Pancreas (tissue), 10 donors: Measurements from ENCODE around the gene ZFYVE26. TPM values are rescaled to one million over a fixed set of nuclear protein-coding genes. Genes with fewer than 3 reads are reported as not detected.
A peak's percentile ranks its signal among the peaks of the same experiment; 100 is the strongest.
"Not testable (repeated sequence)": the region's sequence is repeated elsewhere in the genome, so short reads cannot be mapped to it uniquely, and the experiment has no call there.

Experiments
- ATAC-seq, 4 donors: fragments of 200-7000 bp; cut with Tn5 transposase; one replicate each; pipeline versions ENCODE4 v1.8.0 to v1.9.1; 2020; ENCODE audit warnings: mild to moderate bottlenecking in 4 of 4, moderate library complexity in 4 of 4
- DNase-seq, 6 donors: peaks; one replicate each; pipeline ENCODE4 v3.0.0-alpha.2; 2020
- FAIRE-seq: peaks from 2 replicates; lab custom pipeline; 2012; peaks lifted over from hg19 to GRCh38; lab: Jason Lieb, UNC
- H3K27ac ChIP-seq, 4 donors: fragments of 200-600 bp; sonication (generic); 1 replicate in 3 of 4; 2 replicates in 1 of 4; pipeline versions ENCODE4 v1.5.0 to v1.8.0; 2020
- H3K27me3 ChIP-seq, 4 donors: fragments of 200-600 bp; one replicate each; pipeline ENCODE4 v1.8.0; 2021
- H3K36me3 ChIP-seq, 3 donors: fragments of 200-600 bp; sonication (generic) in 1 of 3; one replicate each; pipeline versions ENCODE4 v1.5.0 to v1.8.0; 2020 to 2021
- H3K4me1 ChIP-seq, 3 donors: fragments of 200-600 bp; one replicate each; pipeline ENCODE4 v1.8.0; 2021
- H3K4me3 ChIP-seq, 4 donors: fragments of 200-600 bp; sonication (generic) in 2 of 4; one replicate each; pipeline versions ENCODE4 v1.5.0 to v1.8.0; 2020 to 2021
- H3K9me3 ChIP-seq, 4 donors: fragments of 200-600 bp; one replicate each; pipeline ENCODE4 v1.8.0; 2021
- CTCF ChIP-seq, 4 donors: fragments of 200-600 bp; sonication (generic) in 3 of 4; IDR thresholded peaks; one replicate each; pipeline versions ENCODE4 v1.5.0 to v1.8.0; 2021; ENCODE audit warnings: antibody characterized with exemption in 4 of 4
- WGBS, 2 donors: extraction: QIAGEN DNeasy Blood & Tissue Kit; methylation state at CpG; one replicate each; pipeline ENCODE4 v1.1.7; 2013; 5-methylcytosine and 5-hydroxymethylcytosine counted together
- intact Hi-C, 3 donors: fragments of 100-400 bp; cut with DNase I; formaldehyde crosslinking; loops; one replicate each; pipeline versions ENCODE4 v1.11.1 to v1.14.2; 2022
- polyA plus RNA-seq, 2 donors: library from polyadenylated mRNA; stranded (reverse); fragments of 200-250 nt; gene quantifications; one replicate each; pipeline ENCODE4 v1.2.3, GENCODE V29; 2013
- total RNA-seq, 6 donors: library from RNA; stranded (reverse); fragmentation: NEBNext Ultra II Directional in 4 of 6; extraction: Animal tissue kit (Norgen Biotek cat#: 25700) in 4 of 6; gene quantifications; one replicate each; pipeline versions ENCODE4 v1.2.1 to v1.2.4, GENCODE V29; 2021 to 2023
- donor health status: healthy with polysubstance abuse.
- donor health status: DM: no; HTN: no; CAD: no; lungs with moderate emphysema.
- donor health status: DM: no; HTN: no; CAD: no.
- donor health status: control.
- donor health status: control.
- donor health status: Bipolar disorder and iron deficiency.
- donor health status: DM: yes; HTN: yes; CAD: no.
- donor health status: DM: no; HTN: no; CAD: no.
- donor health status: DM: no; HTN: no; CAD: no.
- donor health status: DM: yes; HTN: yes; CAD: no.

Gene ZFYVE26
- total and polyA plus RNA-seq, 8 donors: 5.5 to 16.0 (median 7.9) TPM

- no peaks in the 10 kb centered on the region for H3K36me3 ChIP-seq
- ATAC-seq (peak in 1 of 4 donors; percentile 56), FAIRE-seq (no peak), DNase-seq (no peak)
- WGBS, 2 donors: 43 to 50% methylated on average over 3 of the region's 3 CpGs
- intact Hi-C loops: loop anchor here in 2 of 3 donors (10.0 kb wide), 1 partner anchor 119 kb away; no protein-coding TSS in a partner anchor
- no peak overlapping the region for H3K4me3 ChIP-seq
- H3K27me3 ChIP-seq: no peaks in the 10 kb centered on the region
- no peak for TF ChIP-seq CTCF (IDR thresholded peaks at IDR 0.05)
- H3K4me1 ChIP-seq: peaks cover 0 to 4% (median 0%) of the 10 kb centered on the region in 3 donors
- H3K9me3 ChIP-seq: no peaks in the 10 kb centered on the region
- peak overlapping the region in 1 of 4 donors; percentile 6 for H3K27ac ChIP-seq
These were observed 112.4 kb downstream of the ZFYVE26 start for GRCh38 chr14:67703997-67704396.

GRCh38 chr14:67701492-67701891 lies 114.9 kb downstream of the ZFYVE26 start, which contains the start of gene RDH12:
Gene RDH12 (plus strand): TSS chr14:67701886. CDS start chr14:67722643, 20,757 bp downstream.
- not testable (repeated sequence) for H3K27me3 ChIP-seq, H3K4me1 ChIP-seq, H3K4me3 ChIP-seq, FAIRE-seq, ATAC-seq, H3K36me3 ChIP-seq, H3K27ac ChIP-seq, H3K9me3 ChIP-seq, DNase-seq
- WGBS, 2 donors: 86 to 88% methylated on average over 8 of the region's 8 CpGs
- intact Hi-C loops: loop anchor here in 2 of 3 donors (10.0 kb wide), 1 partner anchor 117 kb away; no protein-coding TSS in a partner anchor

- no peak for FAIRE-seq
- no peaks in the 10 kb centered on the region for H3K36me3 ChIP-seq
- intact Hi-C loops: no loop called here
These were observed 118.2 kb downstream of the ZFYVE26 start for GRCh38 chr14:67698179-67698578.

GRCh38 chr14:67697006-67697405 lies 119.4 kb downstream of the ZFYVE26 start:
- Histone ChIP-seq H3K27me3 (no peaks in the 10 kb centered on the region), H3K27ac (no peak overlapping the region), H3K4me1 (peaks cover 0 to 6% (median 0%) of the 10 kb centered on the region in 3 donors), H3K9me3 (no peaks in the 10 kb centered on the region), H3K4me3 (no peak overlapping the region), H3K36me3 (no peaks in the 10 kb centered on the region)
- WGBS, 2 donors: 54 to 67% methylated on average over 4 of the region's 4 CpGs
- intact Hi-C loops: no loop called here
- TF ChIP-seq CTCF (IDR thresholded peaks at IDR 0.05): no peak
- DNase-seq (no peak), FAIRE-seq (no peak), ATAC-seq (no peak)

More at GRCh38 chr14:67698179-67698578, 118.2 kb downstream of the ZFYVE26 start:
- Histone ChIP-seq H3K4me1 (peaks cover 0 to 3% (median 0%) of the 10 kb centered on the region in 3 donors), H3K9me3 (no peaks in the 10 kb centered on the region), H3K27me3 (no peaks in the 10 kb centered on the region), H3K27ac (no peak overlapping the region), H3K4me3 (no peak overlapping the region)
- ATAC-seq (no peak), DNase-seq (no peak)
- 59 to 64% methylated on average over 1 of the region's 1 CpG for WGBS, 2 donors
- no peak for TF ChIP-seq CTCF (IDR thresholded peaks at IDR 0.05)

Other genes starting within 250 kb of the ZFYVE26 start
- 10 to 100 TPM; 11.5 to 21.8 (median 13.7) TPM for gene PIGH, start 216.3 kb downstream of the ZFYVE26 start, total RNA-seq
- gene PIGH, start 216.3 kb downstream of the ZFYVE26 start, polyA plus RNA-seq: 10 to 100 TPM; 14.2 to 27.4 TPM
- gene ARG2, start 196.7 kb downstream of the ZFYVE26 start, total RNA-seq: 1 to 10 TPM; 1.2 to 2.8 (median 1.4) TPM
- gene ARG2, start 196.7 kb downstream of the ZFYVE26 start, polyA plus RNA-seq: 10 to 100 TPM in 1 of 2 donors, 1 to 10 TPM in 1; 3.5 to 15.0 TPM
- 10 to 100 TPM; 48.0 to 73.3 (median 54.5) TPM for gene VTI1B, start 142.0 kb downstream of the ZFYVE26 start, total RNA-seq
- gene VTI1B, start 142.0 kb downstream of the ZFYVE26 start, polyA plus RNA-seq: 10 to 100 TPM; 40.9 to 46.3 TPM
- gene RDH11, start 120.8 kb downstream of the ZFYVE26 start, total RNA-seq: 10 to 100 TPM; 14.0 to 37.0 (median 21.7) TPM
- gene RDH11, start 120.8 kb downstream of the ZFYVE26 start, polyA plus RNA-seq: 10 to 100 TPM; 18.4 to 40.3 TPM
- gene RDH12, start 114.7 kb downstream of the ZFYVE26 start, total RNA-seq: 1 to 10 TPM; 1.0 to 2.5 (median 1.5) TPM
- gene RDH12, start 114.7 kb downstream of the ZFYVE26 start, polyA plus RNA-seq: 1 to 10 TPM; 1.2 to 2.0 TPM
- 10 to 100 TPM in 1 of 6 donors, 1 to 10 TPM in 5; 3.8 to 17.3 (median 7.1) TPM for gene RAD51B, start 3.2 kb upstream of the ZFYVE26 start, total RNA-seq
- 1 to 10 TPM; 1.1 to 3.0 TPM for gene RAD51B, start 3.2 kb upstream of the ZFYVE26 start, polyA plus RNA-seq